ENCODE measurements around the gene PTGES.
A peak's percentile ranks its signal among the peaks of the same experiment; 100 is the strongest.
"Not testable (repeated sequence)": the region's sequence is repeated elsewhere in the genome, so short reads cannot be mapped to it uniquely, and the experiment has no call there.

PTGES gene

GRCh38 chr9:129770741-129771140 lies 17.9 kb upstream of the PTGES start:
- 86 to 87% methylated on average over 5 of the region's 5 CpGs for WGBS, 2 experiments (ENCODE audit: insufficient coverage in 2 of 2)
- Histone ChIP-seq H3K27ac (ENCODE audit: low read depth, low read length, severe bottlenecking) (no peak overlapping the region), H3K4me1 (ENCODE audit: control insufficient read depth, insufficient read depth, low read length, poor library complexity, severe bottlenecking) (no peaks in the 10 kb centered on the region), H3K9me3 (ENCODE audit: control insufficient read depth, low read length) (no peaks in the 10 kb centered on the region), H3K36me3 (ENCODE audit: control insufficient read depth, insufficient read depth, low read length) (no peaks in the 10 kb centered on the region), H3K4me3 (ENCODE audit: extremely low read depth, insufficient read depth, low read length, poor library complexity, severe bottlenecking) (no peak overlapping the region)

- 93 to 98% methylated on average over 5 of the region's 5 CpGs for whole genome bisulfite sequencing, 2 experiments (ENCODE audit: insufficient coverage in 2 of 2)
Observed at GRCh38 chr9:129769669-129770068, 16.8 kb upstream of the PTGES start.

GRCh38 chr9:129768486-129768885 lies 15.6 kb upstream of the PTGES start:
- WGBS, 2 experiments (ENCODE audit: insufficient coverage in 2 of 2): 74 to 87% methylated on average over 5 of the region's 6 CpGs
- H3K4me3 ChIP-seq (ENCODE audit: extremely low read depth, insufficient read depth, low read length, poor library complexity, severe bottlenecking): no peak overlapping the region
- H3K4me1 ChIP-seq (ENCODE audit: control insufficient read depth, insufficient read depth, low read length, poor library complexity, severe bottlenecking): peaks cover 9% of the 10 kb centered on the region
- H3K36me3 ChIP-seq (ENCODE audit: control insufficient read depth, insufficient read depth, low read length): no peaks in the 10 kb centered on the region
- H3K27ac ChIP-seq (ENCODE audit: low read depth, low read length, severe bottlenecking): no peak overlapping the region
- no peaks in the 10 kb centered on the region for H3K9me3 ChIP-seq (ENCODE audit: control insufficient read depth, low read length)

More at GRCh38 chr9:129769669-129770068, 16.8 kb upstream of the PTGES start:
- Histone ChIP-seq H3K4me3 (ENCODE audit: extremely low read depth, insufficient read depth, low read length, poor library complexity, severe bottlenecking) (no peak overlapping the region), H3K27ac (ENCODE audit: low read depth, low read length, severe bottlenecking) (no peak overlapping the region), H3K9me3 (ENCODE audit: control insufficient read depth, low read length) (no peaks in the 10 kb centered on the region), H3K4me1 (ENCODE audit: control insufficient read depth, insufficient read depth, low read length, poor library complexity, severe bottlenecking) (no peaks in the 10 kb centered on the region), H3K36me3 (ENCODE audit: control insufficient read depth, insufficient read depth, low read length) (no peaks in the 10 kb centered on the region)

GRCh38 chr9:129765764-129766317 lies 13.0 kb upstream of the PTGES start:
- Histone ChIP-seq H3K4me3 (ENCODE audit: extremely low read depth, insufficient read depth, low read length, poor library complexity, severe bottlenecking) (no peak overlapping the region), H3K4me1 (ENCODE audit: control insufficient read depth, insufficient read depth, low read length, poor library complexity, severe bottlenecking) (peaks cover 21% of the 10 kb centered on the region), H3K9me3 (ENCODE audit: control insufficient read depth, low read length) (no peaks in the 10 kb centered on the region), H3K27ac (ENCODE audit: low read depth, low read length, severe bottlenecking) (no peak overlapping the region), H3K36me3 (ENCODE audit: control insufficient read depth, insufficient read depth, low read length) (no peaks in the 10 kb centered on the region)
- 94 to 100% methylated on average over 4 of the region's 4 CpGs for WGBS, 2 experiments (ENCODE audit: insufficient coverage in 2 of 2)

- WGBS, 2 experiments (ENCODE audit: insufficient coverage in 2 of 2): 89 to 94% methylated on average over 11 to 13 of the region's 13 CpGs
- peak overlapping the region; percentile 83 for H3K27ac ChIP-seq (ENCODE audit: low read depth, low read length, severe bottlenecking)
- no peaks in the 10 kb centered on the region for H3K36me3 ChIP-seq (ENCODE audit: control insufficient read depth, insufficient read depth, low read length)
- no peak overlapping the region for H3K4me3 ChIP-seq (ENCODE audit: extremely low read depth, insufficient read depth, low read length, poor library complexity, severe bottlenecking)
- H3K9me3 ChIP-seq (ENCODE audit: control insufficient read depth, low read length): no peaks in the 10 kb centered on the region
- peaks cover 21% of the 10 kb centered on the region for H3K4me1 ChIP-seq (ENCODE audit: control insufficient read depth, insufficient read depth, low read length, poor library complexity, severe bottlenecking)
Observed at GRCh38 chr9:129762985-129763926, 10.4 kb upstream of the PTGES start.

GRCh38 chr9:129762370-129762984 lies 9.6 kb upstream of the PTGES start:
- H3K27ac ChIP-seq (ENCODE audit: low read depth, low read length, severe bottlenecking): peak overlapping the region; percentile 41
- peaks cover 22% of the 10 kb centered on the region for H3K4me1 ChIP-seq (ENCODE audit: control insufficient read depth, insufficient read depth, low read length, poor library complexity, severe bottlenecking)
- not testable (repeated sequence) for H3K36me3 ChIP-seq (ENCODE audit: control insufficient read depth, insufficient read depth, low read length); H3K9me3 ChIP-seq (ENCODE audit: control insufficient read depth, low read length); H3K4me3 ChIP-seq (ENCODE audit: extremely low read depth, insufficient read depth, low read length, poor library complexity, severe bottlenecking)
- whole genome bisulfite sequencing, 2 experiments (ENCODE audit: insufficient coverage in 2 of 2): 82 to 94% methylated on average over 2 to 5 of the region's 13 CpGs

- no peaks in the 10 kb centered on the region for H3K9me3 ChIP-seq (ENCODE audit: control insufficient read depth, low read length)
- no peak overlapping the region for H3K4me3 ChIP-seq (ENCODE audit: extremely low read depth, insufficient read depth, low read length, poor library complexity, severe bottlenecking)
- H3K36me3 ChIP-seq (ENCODE audit: control insufficient read depth, insufficient read depth, low read length): no peaks in the 10 kb centered on the region
- peaks cover 27% of the 10 kb centered on the region for H3K4me1 ChIP-seq (ENCODE audit: control insufficient read depth, insufficient read depth, low read length, poor library complexity, severe bottlenecking)
- peak overlapping the region; percentile 41 for H3K27ac ChIP-seq (ENCODE audit: low read depth, low read length, severe bottlenecking)
- 47 to 77% methylated on average over 4 of the region's 6 CpGs for WGBS, 2 experiments (ENCODE audit: insufficient coverage in 2 of 2)
Observed at GRCh38 chr9:129761901-129762369, 9.1 kb upstream of the PTGES start.

- peaks cover 27% of the 10 kb centered on the region for H3K4me1 ChIP-seq (ENCODE audit: control insufficient read depth, insufficient read depth, low read length, poor library complexity, severe bottlenecking)
- no peak overlapping the region for H3K4me3 ChIP-seq (ENCODE audit: extremely low read depth, insufficient read depth, low read length, poor library complexity, severe bottlenecking)
- WGBS, 2 experiments (ENCODE audit: insufficient coverage in 2 of 2): 96 to 98% methylated on average over 9 to 10 of the region's 11 CpGs
- H3K9me3 ChIP-seq (ENCODE audit: control insufficient read depth, low read length): no peaks in the 10 kb centered on the region
- no peaks in the 10 kb centered on the region for H3K36me3 ChIP-seq (ENCODE audit: control insufficient read depth, insufficient read depth, low read length)
- peak overlapping the region; percentile 41 for H3K27ac ChIP-seq (ENCODE audit: low read depth, low read length, severe bottlenecking)
Observed at GRCh38 chr9:129761293-129761900, 8.6 kb upstream of the PTGES start.

GRCh38 chr9:129760784-129761183 lies 7.9 kb upstream of the PTGES start:
- H3K4me1 ChIP-seq (ENCODE audit: control insufficient read depth, insufficient read depth, low read length, poor library complexity, severe bottlenecking): peaks cover 27% of the 10 kb centered on the region
- not testable (repeated sequence) for H3K27ac ChIP-seq (ENCODE audit: low read depth, low read length, severe bottlenecking); H3K36me3 ChIP-seq (ENCODE audit: control insufficient read depth, insufficient read depth, low read length); H3K4me3 ChIP-seq (ENCODE audit: extremely low read depth, insufficient read depth, low read length, poor library complexity, severe bottlenecking); H3K9me3 ChIP-seq (ENCODE audit: control insufficient read depth, low read length)
- WGBS, 2 experiments (ENCODE audit: insufficient coverage in 2 of 2): 89 to 95% methylated on average over 3 to 5 of the region's 7 CpGs

GRCh38 chr9:129759804-129760502 lies 7.1 kb upstream of the PTGES start:
- Histone ChIP-seq H3K9me3 (ENCODE audit: control insufficient read depth, low read length) (no peaks in the 10 kb centered on the region), H3K4me1 (ENCODE audit: control insufficient read depth, insufficient read depth, low read length, poor library complexity, severe bottlenecking) (peaks cover 27% of the 10 kb centered on the region), H3K4me3 (ENCODE audit: extremely low read depth, insufficient read depth, low read length, poor library complexity, severe bottlenecking) (no peak overlapping the region), H3K36me3 (ENCODE audit: control insufficient read depth, insufficient read depth, low read length) (no peaks in the 10 kb centered on the region), H3K27ac (ENCODE audit: low read depth, low read length, severe bottlenecking) (no peak overlapping the region)
- WGBS, 2 experiments (ENCODE audit: insufficient coverage in 2 of 2): 91 to 96% methylated on average over 12 to 13 of the region's 13 CpGs
